AG04450 (cell line): ENCODE measurements around the gene HES1. TPM values are rescaled to one million over a fixed set of nuclear protein-coding genes. Genes with fewer than 3 reads are reported as not detected.

Experiments used
- CTCF ChIA-PET: fragments of 300-600, 350-600 bp; formaldehyde crosslinking; extraction: SDS; loops from one replicate; lab custom pipeline; 2022; ENCODE audit warnings: antibody characterized with exemption, inconsistent platforms; lab: Charles Lee
- POLR2A ChIA-PET: fragments of 350-600 bp; formaldehyde crosslinking; extraction: SDS; loops from one replicate; lab custom pipeline; 2021; ENCODE audit warnings: antibody characterized with exemption, inconsistent platforms; lab: Yijun Ruan, JAX
- DNase-seq: peaks from one replicate; pipeline ENCODE4 v3.0.0-alpha.2; 2011; ENCODE audit warnings: low read depth, low spot score
- H3K27ac ChIP-seq: one replicate; pipeline ENCODE4 v1.5.1; 2012; ENCODE audit warnings: low read depth, low read length, control low read depth
- H3K27me3 ChIP-seq: one replicate; pipeline ENCODE4 v1.6.0; 2012; ENCODE audit warnings: low read length; ENCODE audit not compliant: control insufficient read depth, insufficient read depth
- H3K4me3 ChIP-seq: 2 replicates; pipeline ENCODE4 v1.5.1; 2011; ENCODE audit warnings: mild to moderate bottlenecking, low read depth, low read length, control low read depth
- H3K9me3 ChIP-seq: 2 replicates; pipeline ENCODE4 v1.5.1; 2012; ENCODE audit warnings: low read length; ENCODE audit not compliant: control insufficient read depth, insufficient read depth
- polyA plus RNA-seq: library from polyadenylated mRNA; depleted of rRNA; stranded (reverse); fragments of >200 nt; gene quantifications from 2 replicates; pipeline ENCODE4 v1.2.3, GENCODE V29; 2011
- TF ChIP-seq, protein P1 (sequence below): IDR thresholded peaks from 2 replicates; pipeline ENCODE4 v1.5.1; 2011; ENCODE audit warnings: low read depth, low read length, control low read depth, inconsistent platforms

Gene HES1
- polyA plus RNA-seq, 1 experiment, result 1.3 TPM

DNA sequence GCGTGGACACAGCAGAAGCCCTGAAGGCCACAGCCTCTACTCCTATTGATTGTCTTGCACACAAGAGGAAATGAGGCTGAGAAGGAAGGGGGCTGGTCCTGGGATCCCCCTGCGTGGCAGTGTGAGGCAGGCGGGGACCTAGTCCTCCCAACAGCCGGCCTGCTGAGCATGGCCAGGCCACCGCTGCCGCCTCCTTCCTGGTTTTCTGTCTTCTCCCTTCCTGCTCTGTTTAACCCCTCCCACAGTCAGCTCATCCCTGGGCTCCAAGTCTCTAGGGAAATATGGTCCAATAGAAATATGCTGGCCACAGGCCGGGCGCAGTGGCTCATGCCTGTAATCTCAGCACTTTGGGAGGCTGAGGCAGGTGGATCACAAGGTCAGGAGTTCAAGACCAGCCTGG lies 42.1 kb upstream of the HES1 start:
- ChIA-PET POLR2A (no interaction called here), CTCF (no interaction called here)
- H3K9me3 ChIP-seq, result no peaks in the 10 kb centered on the region; the same call in 1 of the 2 replicates
- H3K4me3 ChIP-seq, result no peak overlapping the region
- no peak for DNase-seq
- TF ChIP-seq, protein P1, sequence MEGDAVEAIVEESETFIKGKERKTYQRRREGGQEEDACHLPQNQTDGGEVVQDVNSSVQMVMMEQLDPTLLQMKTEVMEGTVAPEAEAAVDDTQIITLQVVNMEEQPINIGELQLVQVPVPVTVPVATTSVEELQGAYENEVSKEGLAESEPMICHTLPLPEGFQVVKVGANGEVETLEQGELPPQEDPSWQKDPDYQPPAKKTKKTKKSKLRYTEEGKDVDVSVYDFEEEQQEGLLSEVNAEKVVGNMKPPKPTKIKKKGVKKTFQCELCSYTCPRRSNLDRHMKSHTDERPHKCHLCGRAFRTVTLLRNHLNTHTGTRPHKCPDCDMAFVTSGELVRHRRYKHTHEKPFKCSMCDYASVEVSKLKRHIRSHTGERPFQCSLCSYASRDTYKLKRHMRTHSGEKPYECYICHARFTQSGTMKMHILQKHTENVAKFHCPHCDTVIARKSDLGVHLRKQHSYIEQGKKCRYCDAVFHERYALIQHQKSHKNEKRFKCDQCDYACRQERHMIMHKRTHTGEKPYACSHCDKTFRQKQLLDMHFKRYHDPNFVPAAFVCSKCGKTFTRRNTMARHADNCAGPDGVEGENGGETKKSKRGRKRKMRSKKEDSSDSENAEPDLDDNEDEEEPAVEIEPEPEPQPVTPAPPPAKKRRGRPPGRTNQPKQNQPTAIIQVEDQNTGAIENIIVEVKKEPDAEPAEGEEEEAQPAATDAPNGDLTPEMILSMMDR, result no peak
- peaks cover 25% of the 10 kb centered on the region for H3K27me3 ChIP-seq
- no peak overlapping the region for H3K27ac ChIP-seq

GRCh38 chr3:194095464-194095863 lies 40.5 kb upstream of the HES1 start:
- peaks cover 39% of the 10 kb centered on the region for H3K27me3 ChIP-seq
- CTCF ChIA-PET, result no interaction called here
- no peak for DNase-seq
- TF ChIP-seq, protein P1, result no peak
- H3K27ac ChIP-seq, result no peak overlapping the region
- POLR2A ChIA-PET, result no interaction called here
- no peaks in the 10 kb centered on the region for H3K9me3 ChIP-seq
- no peak overlapping the region for H3K4me3 ChIP-seq

GRCh38 chr3:194095902-194096301 lies 40.0 kb upstream of the HES1 start:
- H3K27me3 ChIP-seq, result peaks cover 43% of the 10 kb centered on the region
- no peak for DNase-seq
- no peak overlapping the region for H3K27ac ChIP-seq
- no peaks in the 10 kb centered on the region; the same call in 1 of the 2 replicates for H3K9me3 ChIP-seq
- CTCF ChIA-PET, result no interaction called here
- H3K4me3 ChIP-seq, result no peak overlapping the region
- POLR2A ChIA-PET, result no interaction called here
- TF ChIP-seq, protein P1, result no peak

- H3K27ac ChIP-seq, result no peak overlapping the region
- DNase-seq, result no peak
- no peak overlapping the region for H3K4me3 ChIP-seq
- H3K9me3 ChIP-seq, result no peaks in the 10 kb centered on the region; the same call in 1 of the 2 replicates
- CTCF ChIA-PET, result no interaction called here
- POLR2A ChIA-PET, result no interaction called here
- TF ChIP-seq, protein P1, result no peak
- H3K27me3 ChIP-seq, result peaks cover 55% of the 10 kb centered on the region
Measured at GRCh38 chr3:194097141-194097882, 38.6 kb upstream of the HES1 start.

- Histone ChIP-seq H3K27me3 (peaks cover 57% of the 10 kb centered on the region), H3K9me3 (no peaks in the 10 kb centered on the region; the same call in 1 of the 2 replicates), H3K27ac (no peak overlapping the region), H3K4me3 (no peak overlapping the region)
- POLR2A ChIA-PET, result no interaction called here
- TF ChIP-seq, protein P1, result no peak
- DNase-seq, result no peak
- CTCF ChIA-PET, result no interaction called here
Measured at GRCh38 chr3:194098081-194098842, 37.7 kb upstream of the HES1 start.
